T-cell (primary cell): ENCODE results near the gene EFCAB12. TPM values are rescaled to one million over a fixed set of nuclear protein-coding genes. Genes with fewer than 3 reads are reported as not detected.
"Not testable (repeated sequence)": the region's sequence is repeated elsewhere in the genome, so short reads cannot be mapped to it uniquely, and the experiment has no call there.

Experiments used
- ATAC-seq, 4 experiments: fragments of 200-7000 bp in 3 of 4; fragments of 150-1000 bp in 1 of 4; cut with Tn5 transposase; replicated peaks in 1 of 4; 1 replicate in 3 of 4; 2 replicates in 1 of 4; pipeline ENCODE4 v1.10.0; 2021; ENCODE audit warnings: moderate library complexity in 3 of 4, mild to moderate bottlenecking in 2 of 4, moderate number of reproducible peaks in 1 of 4
- CTCF ChIA-PET, 2 donors: fragments of 300-600 bp; sonication (Branson Sonifier 250); formaldehyde crosslinking; loops; one replicate each; lab custom pipeline; 2022; ENCODE audit warnings: antibody characterized with exemption in 2 of 2; lab: Charles Lee
- POLR2A ChIA-PET, 2 donors: fragments of 300-600 bp; sonication (Branson Sonifier 250); formaldehyde crosslinking; loops; one replicate each; lab custom pipeline; 2022; ENCODE audit warnings: antibody characterized with exemption in 2 of 2; lab: Charles Lee
- DNase-seq, 35 experiments: peaks; one replicate each; pipeline versions ENCODE4 v3.0.0 to v3.0.0-alpha.2; 2013 to 2023
- H3K27ac ChIP-seq: one replicate; pipeline ENCODE4 v1.5.1; 2013; ENCODE audit warnings: low read length
- H3K27me3 ChIP-seq, 2 experiments: replicated peaks in 1 of 2; 1 replicate in 1 of 2; 2 replicates in 1 of 2; pipeline versions ENCODE4 v1.6.1 to v1.7.0; 2013; ENCODE audit warnings: low read length in 1 of 2, mixed read lengths in 1 of 2; ENCODE audit not compliant: control insufficient read depth in 2 of 2, insufficient read depth in 2 of 2; ENCODE audit errors: extremely low read depth in 1 of 2
- H3K36me3 ChIP-seq, 2 donors: 1 replicate in 1 of 2; 2 replicates in 1 of 2; pipeline versions ENCODE4 v1.6.1 to v1.7.0; 2013; ENCODE audit warnings: low read length in 1 of 2; ENCODE audit not compliant: control insufficient read depth in 2 of 2, insufficient read depth in 1 of 2; ENCODE audit errors: extremely low read depth in 1 of 2
- H3K4me1 ChIP-seq, 2 experiments: 1 replicate in 1 of 2; 2 replicates in 1 of 2; pipeline versions ENCODE4 v1.6.1 to v1.7.0; 2013; ENCODE audit warnings: low read length in 2 of 2, mixed read lengths in 1 of 2; ENCODE audit not compliant: insufficient read depth in 2 of 2, control insufficient read depth in 1 of 2; ENCODE audit errors: extremely low read depth in 1 of 2
- H3K4me3 ChIP-seq, 2 donors: 1 replicate in 1 of 2; 2 replicates in 1 of 2; pipeline versions ENCODE4 v1.5.1 to v1.7.0; 2013; ENCODE audit warnings: mild to moderate bottlenecking in 2 of 2, low read length in 1 of 2, moderate library complexity in 1 of 2; ENCODE audit not compliant: control insufficient read depth in 1 of 2; ENCODE audit errors: extremely low read depth in 1 of 2
- H3K9me3 ChIP-seq: 2 replicates; pipeline ENCODE4 v1.7.0; 2013
- H3K27ac Mint-ChIP-seq, 2 donors: one replicate each; pipeline ENCODE4 v1.8.0; 2020 to 2021; ENCODE audit warnings: mild to moderate bottlenecking in 2 of 2, mixed read lengths in 2 of 2
- H3K27me3 Mint-ChIP-seq, 2 donors: one replicate each; pipeline ENCODE4 v1.8.0; 2021 to 2022; ENCODE audit warnings: mixed read lengths in 2 of 2
- H3K36me3 Mint-ChIP-seq: one replicate; pipeline ENCODE4 v1.8.0; 2021; ENCODE audit warnings: mixed read lengths
- H3K4me1 Mint-ChIP-seq, 3 donors: one replicate each; pipeline ENCODE4 v1.8.0; 2020 to 2022; ENCODE audit warnings: mixed read lengths in 3 of 3, mild to moderate bottlenecking in 1 of 3
- H3K4me3 Mint-ChIP-seq, 3 donors: one replicate each; pipeline ENCODE4 v1.8.0; 2020 to 2022; ENCODE audit warnings: mild to moderate bottlenecking in 3 of 3, mixed read lengths in 3 of 3, moderate library complexity in 3 of 3
- H3K9me3 Mint-ChIP-seq, 3 donors: one replicate each; pipeline ENCODE4 v1.8.0; 2020 to 2022; ENCODE audit warnings: mixed read lengths in 3 of 3
- WGBS: methylation state at CpG from one replicate; pipeline ENCODE4 v1.1.5; 2013; ENCODE audit warnings: missing lambda C conversion rate; ENCODE audit not compliant: insufficient coverage; 5-methylcytosine and 5-hydroxymethylcytosine counted together
- total RNA-seq, 35 experiments: library from RNA in 6 of 35; stranded (reverse) in 6 of 35; fragments of 120-200 nt in 1 of 35; gene quantifications; one replicate each; pipeline versions ENCODE4 v1.2.1 to v1.2.4 and lab custom pipeline; 2013 to 2026

Gene EFCAB12
- total RNA-seq, 5 donors from 2014 or later (not counting 1 experiment from before 2014, with no cell fraction given): 1.2 to 2.7 (median 2.2) TPM

- Histone ChIP-seq H3K27me3 (peaks cover 0 to 11% of the 10 kb centered on the region in 2 experiments), H3K36me3 (no peaks in the 10 kb centered on the region), H3K27ac (no peak overlapping the region), H3K4me3 (no peak overlapping the region), H3K9me3 (no peaks in the 10 kb centered on the region), H3K4me1 (no peaks in the 10 kb centered on the region)
- WGBS: 93% methylated on average over 4 of the region's 6 CpGs
- ChIA-PET POLR2A (no interaction called here), CTCF (no interaction called here)
- Mint-ChIP-seq H3K27me3 (peaks cover 0 to 7% of the 10 kb centered on the region in 2 donors), H3K4me3 (no peak overlapping the region), H3K4me1 (no peaks in the 10 kb centered on the region), H3K27ac (no peak overlapping the region), H3K9me3 (no peaks in the 10 kb centered on the region), H3K36me3 (peaks cover under 1% of the 10 kb centered on the region)
- no peak for DNase-seq
- ATAC-seq: no peak
These were observed 12.6 kb downstream of the EFCAB12 start for GRCh38 chr3:129415830-129416229.

- POLR2A ChIA-PET: no interaction called here
- H3K9me3 ChIP-seq: no peaks in the 10 kb centered on the region
- no peak for DNase-seq
- no peaks in the 10 kb centered on the region for H3K4me1 ChIP-seq
- H3K27ac ChIP-seq: no peak overlapping the region
- peaks cover 0 to 7% of the 10 kb centered on the region in 2 donors for H3K27me3 Mint-ChIP-seq
- no peak overlapping the region for H3K4me3 Mint-ChIP-seq
- CTCF ChIA-PET: no interaction called here
- no peaks in the 10 kb centered on the region for H3K9me3 Mint-ChIP-seq
- no peak overlapping the region for H3K4me3 ChIP-seq
- no peak overlapping the region for H3K27ac Mint-ChIP-seq
- H3K36me3 Mint-ChIP-seq: no peaks in the 10 kb centered on the region
- H3K36me3 ChIP-seq: no peaks in the 10 kb centered on the region
- peaks cover 0 to 11% of the 10 kb centered on the region in 2 experiments for H3K27me3 ChIP-seq
- 29% methylated on average over 2 of the region's 3 CpGs for WGBS
- H3K4me1 Mint-ChIP-seq: no peaks in the 10 kb centered on the region
- ATAC-seq: no peak
These were observed 13.1 kb downstream of the EFCAB12 start for GRCh38 chr3:129415378-129415777.

GRCh38 chr3:129413687-129414506 lies 14.5 kb downstream of the EFCAB12 start:
- CTCF ChIA-PET: interaction anchor here in 1 of 2 donors (0.6 kb wide), 1 partner anchor 415 kb away, joined by 6 read pairs; no protein-coding TSS in a partner anchor
- H3K4me3 ChIP-seq: no peak overlapping the region
- Mint-ChIP-seq H3K4me1 (no peaks in the 10 kb centered on the region), H3K27me3 (peaks cover 0 to 7% of the 10 kb centered on the region in 2 donors), H3K9me3 (no peaks in the 10 kb centered on the region), H3K27ac (no peak overlapping the region), H3K36me3 (no peaks in the 10 kb centered on the region), H3K4me3 (no peak overlapping the region)
- no peak overlapping the region for H3K27ac ChIP-seq
- DNase-seq: no peak
- no peak for ATAC-seq
- WGBS: 63% methylated on average over 1 of the region's 4 CpGs
- no peaks in the 10 kb centered on the region for H3K4me1 ChIP-seq
- no peaks in the 10 kb centered on the region for H3K9me3 ChIP-seq
- peaks cover 0 to 11% of the 10 kb centered on the region in 2 experiments for H3K27me3 ChIP-seq
- H3K36me3 ChIP-seq: no peaks in the 10 kb centered on the region
- POLR2A ChIA-PET: interaction anchor here in 1 of 2 donors (1.0 kb wide), 1 partner anchor 26 kb away, joined by 3 read pairs; the partner anchor contains the start of gene MBD4

- WGBS: 71% methylated on average over 1 of the region's 3 CpGs
- POLR2A ChIA-PET: interaction anchor here in 1 of 2 donors (1.0 kb wide), 1 partner anchor 26 kb away, joined by 3 read pairs; the partner anchor contains the start of gene MBD4
- peaks cover 0 to 11% of the 10 kb centered on the region in 2 experiments for H3K27me3 ChIP-seq
- ATAC-seq, H3K9me3 Mint-ChIP-seq, H3K9me3 ChIP-seq, H3K27me3 Mint-ChIP-seq, H3K4me1 Mint-ChIP-seq, H3K27ac ChIP-seq, H3K4me3 ChIP-seq, H3K4me1 ChIP-seq, H3K36me3 ChIP-seq, DNase-seq, H3K27ac Mint-ChIP-seq, H3K36me3 Mint-ChIP-seq, CTCF ChIA-PET, H3K4me3 Mint-ChIP-seq: not testable (repeated sequence)
These were observed 15.2 kb downstream of the EFCAB12 start for GRCh38 chr3:129413238-129413637.

- H3K4me1 ChIP-seq: no peaks in the 10 kb centered on the region
- ChIA-PET CTCF (no interaction called here), POLR2A (interaction anchor here in 1 of 2 donors (1.0 kb wide), 1 partner anchor 27 kb away, joined by 3 read pairs; the partner anchor contains the start of gene MBD4)
- no peak overlapping the region for H3K4me3 ChIP-seq
- ATAC-seq (no peak), DNase-seq (no peak)
- peaks cover 0 to 7% of the 10 kb centered on the region in 2 donors for H3K27me3 Mint-ChIP-seq
- H3K9me3 Mint-ChIP-seq: no peaks in the 10 kb centered on the region
- H3K27ac ChIP-seq: no peak overlapping the region
- H3K4me1 Mint-ChIP-seq: no peaks in the 10 kb centered on the region
- no peaks in the 10 kb centered on the region for H3K36me3 Mint-ChIP-seq
- no peaks in the 10 kb centered on the region for H3K9me3 ChIP-seq
- no peak overlapping the region for H3K4me3 Mint-ChIP-seq
- no peaks in the 10 kb centered on the region for H3K36me3 ChIP-seq
- no peak overlapping the region for H3K27ac Mint-ChIP-seq
- 82% methylated on average over 5 of the region's 6 CpGs for WGBS
- H3K27me3 ChIP-seq: peaks cover 0 to 11% of the 10 kb centered on the region in 2 experiments
These were observed 15.8 kb downstream of the EFCAB12 start for GRCh38 chr3:129412542-129413198.

GRCh38 chr3:129410971-129411370 lies 17.5 kb downstream of the EFCAB12 start:
- H3K27ac Mint-ChIP-seq: no peak overlapping the region
- ATAC-seq: no peak
- CTCF ChIA-PET: no interaction called here

More at GRCh38 chr3:129410971-129411370, 17.5 kb downstream of the EFCAB12 start:
- no peak overlapping the region for H3K27ac ChIP-seq
- Mint-ChIP-seq H3K4me1 (no peaks in the 10 kb centered on the region), H3K27me3 (peaks cover 0 to 7% of the 10 kb centered on the region in 2 donors), H3K36me3 (no peaks in the 10 kb centered on the region), H3K4me3 (no peak overlapping the region), H3K9me3 (no peaks in the 10 kb centered on the region)
- no peaks in the 10 kb centered on the region for H3K4me1 ChIP-seq
- H3K4me3 ChIP-seq: no peak overlapping the region
- no peak for DNase-seq
- POLR2A ChIA-PET: no interaction called here
- H3K36me3 ChIP-seq: no peaks in the 10 kb centered on the region
- 82% methylated on average over 12 of the region's 17 CpGs for WGBS
- peaks cover 0 to 11% of the 10 kb centered on the region in 2 experiments for H3K27me3 ChIP-seq
- no peaks in the 10 kb centered on the region for H3K9me3 ChIP-seq
